ENCODE data around the gene HOXB7.

DNA sequence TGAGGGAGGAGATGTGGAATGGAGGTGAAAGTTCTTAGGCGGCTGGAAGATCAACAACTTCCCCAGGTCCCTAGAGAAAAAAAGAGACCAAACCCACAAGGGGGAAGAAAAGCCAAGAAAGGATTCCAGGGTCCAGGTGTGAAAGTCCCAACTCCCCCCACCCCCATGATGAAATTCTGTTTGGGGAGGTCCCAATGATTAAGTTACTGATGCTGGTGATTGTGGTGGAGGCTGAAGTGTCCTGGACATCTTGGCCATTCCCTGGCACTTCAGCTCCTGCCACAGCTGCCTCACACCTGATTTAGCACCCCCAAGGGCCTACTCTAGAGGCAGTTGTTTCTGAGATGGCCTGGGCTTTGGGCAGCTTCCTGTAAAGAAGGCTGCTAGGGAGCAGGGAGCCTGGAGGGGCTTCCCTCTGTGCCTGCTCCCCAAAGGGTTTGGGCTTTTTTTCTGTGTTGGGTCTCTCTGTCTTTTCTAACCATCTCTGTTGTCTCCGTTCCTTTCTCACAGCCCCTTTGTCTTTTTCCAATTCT lies 45.7 kb downstream of the HOXB7 start:
- TF ChIP-seq CREB1 (CRISPR knock-in tag; IDR thresholded peaks at IDR 0.05) = no peak
- TF ChIP-seq ETV6 (CRISPR knock-in tag; IDR thresholded peaks at IDR 0.05) = no peak
- no peak for TF ChIP-seq ZNF121 (CRISPR knock-in tag; IDR thresholded peaks at IDR 0.05)
- TF ChIP-seq, protein P1, sequence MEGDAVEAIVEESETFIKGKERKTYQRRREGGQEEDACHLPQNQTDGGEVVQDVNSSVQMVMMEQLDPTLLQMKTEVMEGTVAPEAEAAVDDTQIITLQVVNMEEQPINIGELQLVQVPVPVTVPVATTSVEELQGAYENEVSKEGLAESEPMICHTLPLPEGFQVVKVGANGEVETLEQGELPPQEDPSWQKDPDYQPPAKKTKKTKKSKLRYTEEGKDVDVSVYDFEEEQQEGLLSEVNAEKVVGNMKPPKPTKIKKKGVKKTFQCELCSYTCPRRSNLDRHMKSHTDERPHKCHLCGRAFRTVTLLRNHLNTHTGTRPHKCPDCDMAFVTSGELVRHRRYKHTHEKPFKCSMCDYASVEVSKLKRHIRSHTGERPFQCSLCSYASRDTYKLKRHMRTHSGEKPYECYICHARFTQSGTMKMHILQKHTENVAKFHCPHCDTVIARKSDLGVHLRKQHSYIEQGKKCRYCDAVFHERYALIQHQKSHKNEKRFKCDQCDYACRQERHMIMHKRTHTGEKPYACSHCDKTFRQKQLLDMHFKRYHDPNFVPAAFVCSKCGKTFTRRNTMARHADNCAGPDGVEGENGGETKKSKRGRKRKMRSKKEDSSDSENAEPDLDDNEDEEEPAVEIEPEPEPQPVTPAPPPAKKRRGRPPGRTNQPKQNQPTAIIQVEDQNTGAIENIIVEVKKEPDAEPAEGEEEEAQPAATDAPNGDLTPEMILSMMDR (IDR thresholded peaks at IDR 0.05) = no peak
- no peak for TF ChIP-seq CBFB (CRISPR knock-in tag; IDR thresholded peaks at IDR 0.05; ENCODE audit: low read depth)
- TF ChIP-seq, protein P2, sequence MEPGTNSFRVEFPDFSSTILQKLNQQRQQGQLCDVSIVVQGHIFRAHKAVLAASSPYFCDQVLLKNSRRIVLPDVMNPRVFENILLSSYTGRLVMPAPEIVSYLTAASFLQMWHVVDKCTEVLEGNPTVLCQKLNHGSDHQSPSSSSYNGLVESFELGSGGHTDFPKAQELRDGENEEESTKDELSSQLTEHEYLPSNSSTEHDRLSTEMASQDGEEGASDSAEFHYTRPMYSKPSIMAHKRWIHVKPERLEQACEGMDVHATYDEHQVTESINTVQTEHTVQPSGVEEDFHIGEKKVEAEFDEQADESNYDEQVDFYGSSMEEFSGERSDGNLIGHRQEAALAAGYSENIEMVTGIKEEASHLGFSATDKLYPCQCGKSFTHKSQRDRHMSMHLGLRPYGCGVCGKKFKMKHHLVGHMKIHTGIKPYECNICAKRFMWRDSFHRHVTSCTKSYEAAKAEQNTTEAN (CRISPR knock-in tag; IDR thresholded peaks at IDR 0.05) = no peak
